MCF 10A (cell line): ENCODE data around the gene TOP3A. TPM values are rescaled to one million over a fixed set of nuclear protein-coding genes. Genes with fewer than 3 reads are reported as not detected.

Experiments
- BruUV-seq: library from RNA; stranded (reverse); fragments of 400-500 nt; replicated peaks from 2 replicates; lab custom pipeline; 2021; lab: Mats Ljungman, UMichigan
- CTCF ChIA-PET: fragments of 300-600 bp; sonication (Branson Sonifier 250); formaldehyde crosslinking; extraction: SDS; loops from one replicate; lab custom pipeline; 2021; ENCODE audit warnings: antibody characterized with exemption, inconsistent platforms; lab: Yijun Ruan, JAX
- POLR2A ChIA-PET: fragments of 300-600, 350-650 bp; sonication (Branson Sonifier 250); formaldehyde crosslinking; extraction: SDS; loops from one replicate; lab custom pipeline; 2020; ENCODE audit warnings: antibody characterized with exemption, inconsistent platforms; lab: Yijun Ruan, JAX
- DNase-seq: peaks from one replicate; pipeline ENCODE4 v3.0.0-alpha.2; 2018; ENCODE audit not compliant: unreplicated experiment
- H3K27ac Mint-ChIP-seq: one replicate; pipeline ENCODE4 v1.8.0; 2022; ENCODE audit warnings: mild to moderate bottlenecking, low read depth, mixed read lengths; ENCODE audit not compliant: unreplicated experiment
- H3K27me3 Mint-ChIP-seq: one replicate; pipeline ENCODE4 v1.8.0; 2022; ENCODE audit warnings: mixed read lengths; ENCODE audit not compliant: insufficient read depth, unreplicated experiment
- H3K36me3 Mint-ChIP-seq: one replicate; pipeline ENCODE4 v1.8.0; 2022; ENCODE audit warnings: mild to moderate bottlenecking, moderate library complexity, mixed read lengths; ENCODE audit not compliant: insufficient read depth, unreplicated experiment
- H3K4me1 Mint-ChIP-seq: one replicate; pipeline ENCODE4 v1.8.0; 2022; ENCODE audit warnings: mixed read lengths; ENCODE audit not compliant: insufficient read depth, unreplicated experiment
- H3K4me3 Mint-ChIP-seq: one replicate; pipeline ENCODE4 v1.8.0; 2022; ENCODE audit warnings: mild to moderate bottlenecking, moderate library complexity, mixed read lengths; ENCODE audit not compliant: unreplicated experiment
- H3K9me3 Mint-ChIP-seq: one replicate; pipeline ENCODE4 v1.8.0; 2022; ENCODE audit warnings: mixed read lengths; ENCODE audit not compliant: unreplicated experiment
- intact Hi-C: fragments of 100-400 bp; cut with micrococcal nuclease; formaldehyde crosslinking; loops from 2 replicates; pipeline ENCODE4 v1.14.1; 2022
- total RNA-seq: library from RNA; stranded (reverse); gene quantifications from 2 replicates; pipeline ENCODE4 v1.2.3, GENCODE V29; 2022
- TF ChIP-seq, protein P1 (sequence below): fragments of 200-600 bp; IDR thresholded peaks from one replicate; pipeline ENCODE4 v1.8.0; 2022; ENCODE audit warnings: antibody characterized with exemption, mild to moderate bottlenecking; ENCODE audit not compliant: unreplicated experiment

The TOP3A gene
- total RNA-seq, 1 experiment from 2014 or later, result 32.5 TPM

DNA sequence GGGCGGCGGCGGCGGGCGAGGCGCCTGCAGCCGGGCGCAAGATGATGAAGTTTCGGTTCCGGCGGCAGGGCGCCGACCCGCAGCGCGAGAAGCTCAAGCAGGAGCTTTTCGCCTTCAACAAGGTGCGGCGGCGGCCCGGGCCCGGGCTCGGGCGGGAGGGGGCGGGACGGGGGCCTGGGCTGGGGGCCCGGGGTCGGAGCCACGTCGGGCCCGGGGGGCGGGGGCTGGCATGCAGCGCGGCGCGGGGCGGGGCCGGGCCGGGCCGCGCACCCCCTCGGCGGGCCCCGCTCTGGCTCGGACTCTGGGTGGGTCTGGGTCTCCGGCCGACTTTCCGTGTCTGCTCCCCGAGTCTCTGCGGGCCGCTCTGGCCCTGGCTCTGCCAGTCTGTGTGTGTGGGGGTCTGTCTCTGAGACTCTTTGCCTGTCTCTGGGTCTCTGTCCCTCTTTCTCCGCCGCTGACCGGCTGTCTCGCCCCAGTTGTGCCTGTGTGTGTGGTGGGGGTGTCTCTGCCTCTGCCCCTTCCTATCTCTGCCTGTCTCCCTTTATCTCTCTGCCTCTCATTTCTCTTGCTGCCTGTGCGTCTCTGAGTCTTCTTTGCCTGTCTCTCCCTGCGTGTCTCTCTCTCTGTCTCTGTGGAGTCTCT is 89.0 kb downstream of the TOP3A start:
- BruUV-seq, result no TSS peak
- H3K27ac Mint-ChIP-seq, result peak overlapping the region; percentile 91
- DNase-seq, result no peak
- H3K9me3 Mint-ChIP-seq, result no peaks in the 10 kb centered on the region
- ChIA-PET CTCF (interaction anchor here (0.6 kb wide), 1 partner anchor 1300 kb away, joined by 3 read pairs; no protein-coding TSS in a partner anchor), POLR2A (interaction anchor here (0.8 to 1.2 kb wide), 5 partner anchors 10 to 633 kb away, joined by 3 to 4 read pairs (median 3); no protein-coding TSS in a partner anchor)
- no peaks in the 10 kb centered on the region for H3K27me3 Mint-ChIP-seq
- TF ChIP-seq, protein P1, sequence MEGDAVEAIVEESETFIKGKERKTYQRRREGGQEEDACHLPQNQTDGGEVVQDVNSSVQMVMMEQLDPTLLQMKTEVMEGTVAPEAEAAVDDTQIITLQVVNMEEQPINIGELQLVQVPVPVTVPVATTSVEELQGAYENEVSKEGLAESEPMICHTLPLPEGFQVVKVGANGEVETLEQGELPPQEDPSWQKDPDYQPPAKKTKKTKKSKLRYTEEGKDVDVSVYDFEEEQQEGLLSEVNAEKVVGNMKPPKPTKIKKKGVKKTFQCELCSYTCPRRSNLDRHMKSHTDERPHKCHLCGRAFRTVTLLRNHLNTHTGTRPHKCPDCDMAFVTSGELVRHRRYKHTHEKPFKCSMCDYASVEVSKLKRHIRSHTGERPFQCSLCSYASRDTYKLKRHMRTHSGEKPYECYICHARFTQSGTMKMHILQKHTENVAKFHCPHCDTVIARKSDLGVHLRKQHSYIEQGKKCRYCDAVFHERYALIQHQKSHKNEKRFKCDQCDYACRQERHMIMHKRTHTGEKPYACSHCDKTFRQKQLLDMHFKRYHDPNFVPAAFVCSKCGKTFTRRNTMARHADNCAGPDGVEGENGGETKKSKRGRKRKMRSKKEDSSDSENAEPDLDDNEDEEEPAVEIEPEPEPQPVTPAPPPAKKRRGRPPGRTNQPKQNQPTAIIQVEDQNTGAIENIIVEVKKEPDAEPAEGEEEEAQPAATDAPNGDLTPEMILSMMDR, result no peak
- intact Hi-C loops, result no loop called here
- peaks cover 5% of the 10 kb centered on the region for H3K36me3 Mint-ChIP-seq
- peaks cover 24% of the 10 kb centered on the region for H3K4me1 Mint-ChIP-seq
- peak overlapping the region; percentile 92 for H3K4me3 Mint-ChIP-seq

DNA sequence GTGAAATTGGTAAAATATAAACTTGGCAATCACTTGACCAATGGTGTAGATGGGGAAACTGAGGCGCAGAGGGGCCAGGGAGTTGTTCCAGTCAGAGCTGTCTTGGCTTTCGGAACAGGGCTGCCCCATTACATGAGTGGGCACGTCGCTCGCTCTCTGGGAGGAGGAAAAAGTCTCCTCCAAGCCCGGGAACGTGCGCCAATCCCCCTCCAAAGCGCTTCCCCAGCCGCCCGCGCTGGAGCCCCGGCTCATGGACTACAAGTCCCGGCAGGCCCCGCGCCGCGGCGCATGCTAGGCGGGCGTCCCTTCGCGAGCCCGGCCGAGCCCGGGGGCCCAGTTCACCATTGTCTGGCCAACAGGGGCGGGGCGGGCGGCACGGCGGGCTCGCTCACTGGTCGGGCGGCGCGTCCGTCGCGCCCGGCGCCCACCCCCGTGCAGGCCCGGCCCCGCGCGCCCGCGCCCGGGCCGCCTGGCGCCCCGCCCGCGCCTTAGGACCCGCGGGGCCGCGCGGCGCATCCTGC is 89.6 kb downstream of the TOP3A start, which contains the start of gene LLGL1:
Gene LLGL1, plus strand, starts transcription at position 515 of the 521 bp plus-strand sequence. CDS start 48 bp downstream, outside the sequence.
- Mint-ChIP-seq H3K27ac (peak within 1 kb of the TSS; percentile 91), H3K9me3 (no peaks in the 10 kb centered on the region), H3K27me3 (no peaks in the 10 kb centered on the region), H3K36me3 (peaks cover 5% of the 10 kb centered on the region), H3K4me1 (peaks cover 26% of the 10 kb centered on the region), H3K4me3 (peak within 1 kb of the TSS; percentile 92)
- intact Hi-C loops, result no loop called here
- ChIA-PET CTCF (interaction anchor here (0.7 kb wide), 1 partner anchor 949 kb away, joined by 3 read pairs; no protein-coding TSS in a partner anchor), POLR2A (no interaction called here)
- peak; percentile 94 for DNase-seq
- TF ChIP-seq, protein P1, result no peak
- no TSS peak for BruUV-seq

DNA sequence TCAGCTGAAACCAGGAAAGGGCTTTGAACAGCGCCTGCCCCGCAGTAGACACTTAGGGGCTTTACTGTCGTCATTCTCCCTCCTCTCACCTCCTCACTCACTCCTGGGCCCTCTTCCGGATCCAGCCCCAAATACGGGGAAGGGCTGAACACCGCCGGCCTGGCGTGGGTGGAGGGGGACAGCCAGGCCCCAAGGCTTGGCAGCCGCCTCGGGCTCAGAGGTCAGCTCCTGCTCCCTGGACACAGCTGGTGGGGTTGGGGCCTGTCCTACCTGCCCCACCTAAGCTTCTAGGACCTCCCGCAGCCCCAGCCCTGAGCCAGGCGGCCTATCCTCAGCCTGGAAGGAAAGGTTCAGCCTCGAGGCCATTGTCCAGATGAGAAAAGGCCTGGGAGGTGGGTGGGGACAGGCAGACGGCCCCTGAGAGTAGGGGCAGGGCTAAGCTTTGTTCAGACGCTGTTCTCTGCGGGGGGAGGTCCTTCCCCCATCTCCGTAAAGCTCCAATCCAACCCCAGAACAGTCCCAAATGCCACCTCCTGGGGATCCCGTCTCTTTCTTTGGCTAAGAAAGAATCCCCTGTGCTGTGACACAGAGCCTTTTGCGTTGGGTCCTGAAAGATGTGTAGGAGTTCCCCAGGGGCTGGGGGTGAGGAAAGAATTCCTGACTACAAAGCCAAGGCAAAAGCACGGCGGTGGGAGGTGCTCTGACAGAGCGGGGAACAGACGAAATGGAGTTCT is 90.2 kb downstream of the TOP3A start:
- H3K9me3 Mint-ChIP-seq, result no peaks in the 10 kb centered on the region
- no TSS peak for BruUV-seq
- peak overlapping the region; percentile 92 for H3K4me3 Mint-ChIP-seq
- H3K27ac Mint-ChIP-seq, result no peak overlapping the region
- TF ChIP-seq, protein P1, result no peak
- peaks cover 5% of the 10 kb centered on the region for H3K36me3 Mint-ChIP-seq
- DNase-seq, result no peak
- ChIA-PET CTCF (interaction anchor here (0.7 kb wide), 3 partner anchors 28 to 948 kb away, joined by 3 to 4 read pairs (median 3); no protein-coding TSS in a partner anchor), POLR2A (interaction anchor here (0.6 kb wide), 1 partner anchor 288 kb away, joined by 3 read pairs; no protein-coding TSS in a partner anchor)
- intact Hi-C loops, result no loop called here
- peaks cover 26% of the 10 kb centered on the region for H3K4me1 Mint-ChIP-seq
- H3K27me3 Mint-ChIP-seq, result no peaks in the 10 kb centered on the region

DNA sequence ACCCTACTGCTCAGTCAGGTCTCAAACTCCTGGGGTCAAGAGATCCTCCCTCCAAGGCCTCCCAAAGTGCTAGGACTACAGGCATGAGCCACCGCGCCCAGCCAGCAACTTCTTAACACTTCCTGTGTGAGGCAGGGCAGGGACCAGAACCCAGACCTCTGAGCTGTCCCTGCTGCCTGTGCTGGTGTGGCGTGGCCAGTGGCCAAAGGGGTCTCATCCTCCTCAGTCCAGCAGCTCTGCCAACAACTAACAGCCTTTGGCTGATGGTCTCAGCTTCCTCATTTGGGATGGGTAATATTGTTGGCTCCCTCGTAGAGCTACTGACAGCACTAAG is 90.8 kb downstream of the TOP3A start:
- peaks cover 26% of the 10 kb centered on the region for H3K4me1 Mint-ChIP-seq
- intact Hi-C loops, result no loop called here
- TF ChIP-seq, protein P1, result no peak
- no peaks in the 10 kb centered on the region for H3K9me3 Mint-ChIP-seq
- H3K27ac Mint-ChIP-seq, result no peak overlapping the region
- no TSS peak for BruUV-seq
- no peak overlapping the region for H3K4me3 Mint-ChIP-seq
- ChIA-PET CTCF (interaction anchor here (0.6 to 1.4 kb wide), 5 partner anchors 12 to 1760 kb away, joined by 3 to 4 read pairs (median 3); no protein-coding TSS in a partner anchor), POLR2A (interaction anchor here (0.6 kb wide), 1 partner anchor 288 kb away, joined by 3 read pairs; no protein-coding TSS in a partner anchor)
- no peak for DNase-seq
- no peaks in the 10 kb centered on the region for H3K27me3 Mint-ChIP-seq
- peaks cover 5% of the 10 kb centered on the region for H3K36me3 Mint-ChIP-seq
